Astrocyte of the hippocampus (primary cell): Measurements from ENCODE around the gene ARPC5.
"Not testable (repeated sequence)": the region's sequence is repeated elsewhere in the genome, so short reads cannot be mapped to it uniquely, and the experiment has no call there.

Experiments
- DNase-seq: peaks from one replicate; pipeline ENCODE4 v3.0.0; 2011; ENCODE audit warnings: low read depth, low spot score

Gene ARPC5

GRCh38 chr1:183635606-183636333 is at the start of gene ARPC5:
TSS of gene ARPC5 (minus strand) at chr1:183635783. CDS start at chr1:183635659, 124 bp downstream.
- DNase-seq: peak; percentile 100

DNA sequence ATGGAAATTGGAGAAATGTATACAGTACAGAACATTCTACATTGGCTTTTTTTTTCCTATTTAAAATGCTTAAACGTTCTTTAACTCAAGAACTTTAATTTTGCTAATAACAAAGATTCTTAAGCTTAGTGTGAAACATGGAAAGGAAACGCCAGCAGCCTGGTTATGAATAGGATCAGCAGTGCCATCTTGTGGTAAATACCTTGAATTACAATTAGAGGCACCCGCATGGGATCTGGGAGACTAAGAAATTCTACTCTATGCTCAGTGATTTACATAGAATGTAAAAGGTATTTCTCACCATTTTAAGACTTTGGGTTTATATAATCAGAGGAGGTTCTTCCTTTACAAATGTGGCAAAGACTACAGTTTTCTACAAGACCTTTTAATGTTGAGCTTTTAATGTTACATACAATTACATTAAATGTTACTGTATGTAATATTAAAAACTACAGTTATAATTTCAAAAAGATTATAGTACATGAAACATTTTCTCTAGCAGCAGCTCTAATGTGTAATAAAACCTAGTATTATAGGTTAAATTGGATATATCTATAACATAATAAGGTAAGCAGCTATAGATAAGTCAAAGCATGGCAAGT is 49.6 kb upstream of the ARPC5 start:
- peak; percentile 67 for DNase-seq

DNA sequence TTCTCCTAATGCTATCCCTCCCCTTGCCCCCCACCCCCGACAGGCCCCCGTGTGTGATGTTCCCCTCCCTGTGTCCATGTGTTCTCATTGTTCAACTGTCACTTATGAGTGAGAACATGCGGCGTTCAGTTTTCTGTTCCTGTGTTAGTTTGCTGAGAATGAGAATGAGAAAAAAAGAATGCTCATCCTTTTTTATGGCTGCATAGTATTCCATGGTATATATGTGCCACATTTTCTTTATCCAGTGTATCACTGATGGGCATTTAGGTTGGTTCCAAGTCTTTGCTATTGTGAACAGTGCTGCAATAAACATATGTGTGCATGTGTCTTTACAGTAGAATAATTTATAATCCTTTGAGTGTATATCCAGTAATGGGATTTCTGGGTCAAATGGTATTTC is 43.8 kb upstream of the ARPC5 start:
- DNase-seq: not testable (repeated sequence)

DNA sequence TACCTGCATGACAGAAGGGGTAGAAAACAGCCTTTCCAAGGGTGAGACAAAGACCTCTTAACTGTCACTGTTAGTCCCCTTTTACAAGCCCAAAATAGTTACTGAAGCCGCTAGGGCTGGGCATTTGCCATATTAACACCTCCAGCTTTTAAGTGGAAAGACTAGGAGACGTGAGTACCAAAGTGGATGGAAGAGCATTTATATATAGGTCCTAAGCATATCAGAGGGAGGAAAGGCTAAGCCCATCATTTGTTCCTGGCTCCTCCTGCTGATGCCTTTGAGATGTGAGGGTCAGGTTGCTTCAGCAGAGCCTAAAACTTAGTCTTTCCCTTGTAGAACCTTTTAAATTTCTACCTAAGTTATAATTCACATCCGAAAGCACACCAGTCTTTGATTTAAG is 43.2 kb upstream of the ARPC5 start:
- no peak for DNase-seq

DNA sequence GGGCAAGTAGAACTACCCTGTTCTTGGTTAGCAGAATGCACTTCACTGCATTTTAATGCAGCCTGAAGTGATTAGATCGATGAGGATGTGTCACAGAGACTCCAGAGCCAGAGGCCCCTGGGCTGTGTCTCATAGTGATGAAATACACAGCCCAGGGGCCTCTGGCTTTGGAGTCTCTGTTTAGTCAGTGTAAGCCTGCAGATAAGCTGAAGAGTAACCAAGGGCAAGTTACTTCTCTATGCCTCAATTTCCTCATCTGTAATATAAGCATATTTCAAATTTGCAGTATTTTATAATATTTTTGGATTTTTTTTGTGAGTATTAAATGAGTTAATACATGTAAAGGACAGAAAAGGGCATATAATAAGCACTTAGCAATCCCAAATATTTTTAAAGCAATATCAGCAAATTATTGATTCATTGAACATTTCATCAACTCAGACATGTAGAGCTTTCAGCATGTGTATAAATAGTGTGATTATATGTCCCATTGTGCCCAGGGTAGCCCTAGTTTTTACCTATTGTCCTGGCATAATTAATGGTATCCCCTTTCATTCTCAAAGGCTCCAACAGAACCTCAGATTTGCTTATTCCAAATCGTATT is 41.1 kb upstream of the ARPC5 start:
- DNase-seq: peak; percentile 25

GRCh38 chr1:183675883-183676585 is 40.5 kb upstream of the ARPC5 start:
- DNase-seq: no peak

DNA sequence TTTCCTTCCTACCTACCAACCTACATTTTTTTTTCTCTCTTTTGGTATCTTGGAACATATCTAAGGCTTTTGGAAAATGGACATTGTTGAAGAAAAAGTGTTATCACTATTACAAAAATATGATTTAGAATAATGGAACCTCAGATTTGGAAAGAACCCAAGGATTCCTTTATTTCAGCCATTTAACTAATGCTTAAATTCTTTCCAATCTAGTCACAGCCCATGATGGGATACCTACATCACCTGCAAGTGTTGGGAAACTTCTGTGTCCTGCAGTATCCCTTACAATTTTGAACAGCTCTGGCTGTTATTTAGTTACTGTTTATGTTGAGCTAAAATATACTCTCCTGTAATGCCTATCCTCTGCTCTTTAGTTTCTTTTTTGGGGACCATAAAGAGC is 39.8 kb upstream of the ARPC5 start:
- no peak for DNase-seq

- DNase-seq: no peak
Measured at GRCh38 chr1:183674886-183675285, 39.3 kb upstream of the ARPC5 start.

GRCh38 chr1:183674339-183674738 is 38.8 kb upstream of the ARPC5 start:
- DNase-seq: peak; percentile 23

DNA sequence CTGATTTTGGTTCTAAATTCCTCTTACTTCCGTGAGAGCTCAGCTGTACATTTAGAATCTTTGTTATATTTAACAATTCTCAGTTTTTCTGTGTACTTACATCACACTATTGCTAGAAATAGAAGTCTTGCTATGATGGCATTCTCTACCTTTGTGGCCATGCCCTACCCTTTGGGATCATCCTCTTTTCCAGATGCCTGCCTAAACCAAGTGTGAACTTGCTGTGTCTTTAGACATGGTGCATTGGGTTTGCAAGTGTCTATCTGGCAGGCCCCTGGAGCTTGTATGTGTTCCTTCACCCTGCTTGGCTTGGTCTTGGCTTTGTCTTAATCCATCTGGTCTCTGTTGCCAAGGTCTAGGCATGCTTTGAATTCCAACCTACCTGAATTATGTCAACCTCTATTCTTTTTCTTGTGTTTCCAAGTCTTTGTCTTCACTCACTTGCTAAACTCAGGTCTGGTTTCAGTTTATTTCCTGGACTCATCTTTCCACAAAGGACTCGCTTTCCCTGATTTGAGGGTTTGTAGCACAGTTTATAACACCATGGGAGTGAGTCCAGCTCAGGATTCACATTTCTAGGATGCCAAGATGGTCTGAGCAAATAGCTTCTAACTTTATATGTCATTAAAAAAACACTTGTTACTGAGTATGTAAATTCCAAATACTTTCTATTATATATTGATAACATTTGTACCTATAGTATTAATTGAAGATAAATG is 38.2 kb upstream of the ARPC5 start:
- peak; percentile 44 for DNase-seq

GRCh38 chr1:183670169-183670568 is 34.6 kb upstream of the ARPC5 start:
- no peak for DNase-seq

DNA sequence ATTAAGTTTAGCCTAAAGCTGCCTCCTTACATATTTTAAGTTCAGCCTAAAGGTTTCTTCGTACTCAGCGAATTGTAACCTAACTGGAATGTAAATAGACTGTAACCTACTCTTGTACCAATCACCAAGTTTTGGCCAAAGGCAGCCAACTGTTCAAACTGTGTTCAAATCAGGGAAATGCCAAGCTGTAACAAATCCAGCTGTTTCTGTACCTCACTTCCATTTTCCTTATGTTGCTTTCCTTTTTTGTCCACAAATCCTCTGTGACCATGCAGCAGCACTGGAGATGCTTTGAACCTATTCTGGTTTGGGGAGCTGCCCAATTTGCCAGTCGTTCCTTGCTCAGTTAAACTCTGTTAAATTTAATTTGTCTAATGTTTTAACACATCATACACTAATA is 20.8 kb upstream of the ARPC5 start:
- DNase-seq: no peak

DNA sequence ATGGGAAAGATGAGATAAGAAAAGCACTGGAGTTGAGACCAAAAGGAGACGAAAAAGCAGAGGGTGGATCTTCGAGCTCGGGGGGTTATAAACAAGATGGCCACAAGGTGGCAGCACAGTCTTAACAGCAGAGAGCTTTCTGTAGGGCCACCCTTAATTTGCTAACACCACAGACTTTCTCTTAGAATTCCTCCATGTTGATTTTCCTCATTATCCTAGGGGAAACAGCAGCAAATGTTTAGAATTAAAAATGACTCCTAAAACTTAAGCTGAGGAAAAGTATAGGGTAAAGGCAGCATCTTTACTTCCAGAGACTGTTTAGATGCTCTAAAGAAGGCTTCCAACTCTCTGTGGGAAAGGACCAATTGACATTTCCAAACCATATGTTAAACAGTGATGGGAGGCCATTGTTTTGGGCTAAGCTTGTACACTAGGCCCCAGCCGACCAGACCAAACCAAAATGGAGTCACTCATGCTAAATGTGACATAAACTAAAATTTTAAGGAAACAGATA is 20.0 kb upstream of the ARPC5 start:
- peak; percentile 92 for DNase-seq

- no peak for DNase-seq
Measured at GRCh38 chr1:183654706-183655105, 19.1 kb upstream of the ARPC5 start.

- DNase-seq: no peak
Measured at GRCh38 chr1:183653876-183654451, 18.4 kb upstream of the ARPC5 start.

DNA sequence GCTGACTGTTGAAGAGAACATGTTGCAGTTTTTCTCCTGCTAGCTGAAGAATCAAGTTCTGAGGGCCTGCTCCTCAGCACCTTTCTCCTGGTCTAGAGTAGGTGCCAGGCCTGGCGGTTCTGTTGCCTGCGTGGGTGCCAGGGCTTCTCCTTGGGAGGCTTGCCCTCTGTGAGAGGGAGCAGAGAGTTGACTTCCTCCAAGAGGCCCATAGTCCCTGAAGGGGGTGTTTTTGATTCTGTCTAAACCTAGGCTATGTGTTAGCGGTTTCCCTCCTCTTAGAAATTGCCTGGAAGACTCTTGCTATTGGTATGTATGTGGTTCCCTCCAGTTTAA is 17.8 kb upstream of the ARPC5 start:
- DNase-seq: no peak

DNA sequence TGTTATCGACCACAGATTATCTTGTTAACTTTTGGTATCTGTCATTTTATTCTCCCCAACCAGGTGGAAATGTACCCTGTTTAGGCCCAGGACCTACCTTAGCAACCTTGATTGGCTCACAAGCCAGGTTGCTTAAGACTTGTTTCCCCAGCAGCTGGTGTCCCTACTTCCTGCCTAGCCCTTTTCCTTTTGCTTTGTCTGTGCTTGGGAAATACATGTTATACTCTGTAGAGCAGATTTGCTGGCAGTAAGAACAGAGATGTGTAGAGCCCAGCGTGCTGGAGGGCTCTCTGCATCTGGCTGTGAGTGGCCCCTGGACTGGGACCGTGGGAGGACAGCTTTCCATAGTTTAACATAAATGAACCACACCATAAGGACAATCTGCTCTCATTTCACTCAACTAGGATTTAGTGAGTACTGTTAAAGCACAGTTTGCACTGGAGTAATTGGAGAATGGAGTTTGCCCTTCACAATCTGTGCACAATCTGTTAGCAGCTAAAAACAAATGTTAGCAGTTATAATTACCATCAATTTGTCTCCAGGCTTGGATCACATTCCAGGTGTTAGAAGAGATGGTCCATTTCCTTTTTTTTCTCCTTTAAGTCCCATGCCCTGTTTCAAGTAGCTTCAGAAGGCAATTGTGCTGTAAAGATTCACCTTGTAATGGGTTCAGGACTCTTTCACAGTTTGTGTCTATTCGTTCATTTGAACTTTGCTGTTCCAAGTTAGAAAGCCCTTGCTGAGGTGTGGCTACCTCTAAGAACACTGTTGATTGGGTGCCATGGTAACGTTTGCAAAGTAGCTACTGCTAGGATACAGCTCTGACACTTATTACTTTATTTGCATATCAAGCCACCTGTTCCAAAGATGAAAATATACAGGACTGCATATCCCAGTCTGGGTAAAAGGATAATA is 17.2 kb upstream of the ARPC5 start, which contains the start of gene APOBEC4:
Gene APOBEC4, minus strand, starts transcription at position 770 of the 915 bp plus-strand sequence. CDS start 4,535 bp downstream, outside the sequence.
- no peak for DNase-seq

DNA sequence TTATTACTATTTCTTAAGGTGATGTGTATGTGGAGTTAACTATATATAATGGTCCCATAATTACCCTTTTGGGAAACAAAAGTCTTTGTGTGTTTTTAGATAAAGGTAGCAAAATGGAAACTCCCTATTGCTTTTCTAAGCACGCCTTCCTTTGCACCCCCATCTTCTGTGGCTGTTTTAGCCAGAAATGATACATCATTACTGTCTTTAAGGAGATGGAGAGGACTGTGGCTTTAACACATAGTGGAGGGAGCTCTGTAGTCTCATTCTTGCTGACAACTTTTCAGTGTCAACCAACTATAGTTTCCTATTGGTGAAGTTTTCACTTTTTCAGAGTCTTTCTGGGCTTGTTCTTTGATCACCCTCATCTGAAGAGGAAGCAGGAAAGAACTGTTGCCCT is 16.5 kb upstream of the ARPC5 start:
- no peak for DNase-seq

DNA sequence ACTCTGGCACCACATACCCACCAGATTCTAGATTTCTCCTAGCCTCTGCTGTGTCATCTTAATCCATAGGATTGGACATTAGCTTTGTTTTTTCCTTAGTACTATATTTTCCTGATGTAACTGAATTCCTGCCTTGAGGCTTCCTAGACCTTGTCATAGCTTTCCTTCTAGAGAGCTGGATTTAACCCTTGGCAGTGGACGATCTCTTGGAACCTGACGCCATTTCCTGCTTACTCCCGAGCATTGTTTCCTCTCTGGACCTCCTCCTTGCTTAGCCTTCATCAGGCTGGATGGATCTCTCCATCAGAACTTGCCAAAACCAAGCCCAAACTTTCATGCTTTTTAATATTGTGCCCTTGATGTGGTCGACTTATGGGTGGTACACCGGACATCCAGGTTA is 16.0 kb upstream of the ARPC5 start:
- DNase-seq: no peak

DNA sequence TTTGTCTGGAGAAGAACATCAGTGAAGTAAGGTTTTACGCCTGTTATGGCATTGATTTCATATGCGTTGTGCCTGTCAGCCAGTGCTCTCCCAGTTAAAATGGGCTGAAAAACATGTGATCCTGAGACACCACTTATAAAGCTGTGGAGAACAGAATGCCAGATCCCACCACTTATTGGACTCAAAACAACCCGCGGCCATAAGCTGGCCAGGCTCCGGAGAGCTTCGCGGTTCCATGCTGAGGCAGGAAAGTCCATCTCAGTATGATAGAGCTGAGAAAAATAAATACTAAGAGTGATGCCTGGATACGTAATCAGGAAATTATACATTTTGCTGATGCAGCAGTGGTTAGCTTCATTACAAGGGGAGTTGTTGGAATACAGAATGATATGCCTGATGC is 12.5 kb upstream of the ARPC5 start:
- no peak for DNase-seq
